Type B pancreatic cell (in vitro differentiated cells): ENCODE data around the gene RPS21. TPM values are rescaled to one million over a fixed set of nuclear protein-coding genes. Genes with fewer than 3 reads are reported as not detected.

Source experiments
- DNase-seq: peaks from one replicate; pipeline ENCODE4 v3.0.0; 2021; ENCODE audit warnings: mixed read lengths; ENCODE audit not compliant: unreplicated experiment; ENCODE audit errors: extremely low spot score
- H3K27ac Mint-ChIP-seq: 2 replicates; pipeline ENCODE4 v1.8.0; 2021; ENCODE audit warnings: mild to moderate bottlenecking, mixed read lengths
- H3K27me3 Mint-ChIP-seq: 2 replicates; pipeline ENCODE4 v1.8.0; 2021; ENCODE audit warnings: mixed read lengths
- H3K36me3 Mint-ChIP-seq: 2 replicates; pipeline ENCODE4 v1.8.0; 2021; ENCODE audit warnings: mixed read lengths
- H3K4me1 Mint-ChIP-seq: one replicate; pipeline ENCODE4 v1.8.0; 2021; ENCODE audit warnings: mixed read lengths; ENCODE audit not compliant: unreplicated experiment
- H3K4me3 Mint-ChIP-seq: 2 replicates; pipeline ENCODE4 v1.8.0; 2021; ENCODE audit warnings: mild to moderate bottlenecking, mixed read lengths
- H3K9me3 Mint-ChIP-seq: 2 replicates; pipeline ENCODE4 v1.8.0; 2021; ENCODE audit warnings: mixed read lengths
- CTCF ChIP-seq: fragments of 200-600 bp; sonication (generic); conservative IDR thresholded peaks from 2 replicates; pipeline ENCODE4 v1.5.0; 2021; ENCODE audit warnings: antibody characterized with exemption, mild to moderate bottlenecking
- total RNA-seq: library from RNA; stranded (reverse); gene quantifications from 2 replicates; pipeline ENCODE4 v1.2.1, GENCODE V29; 2021; ENCODE audit warnings: low replicate concordance

The RPS21 gene
- total RNA-seq, 1 donor from 2014 or later: 1,432 TPM

- Mint-ChIP-seq H3K4me3 (peak within 1 kb of the TSS; percentile 85), H3K27ac (peak within 1 kb of the TSS; percentile 91), H3K27me3 (no peaks in the 10 kb centered on the region), H3K9me3 (no peaks in the 10 kb centered on the region), H3K36me3 (no peaks in the 10 kb centered on the region), H3K4me1 (peaks cover 9% of the 10 kb centered on the region)
- peak; percentile 83 for DNase-seq
- no peak for TF ChIP-seq CTCF
Observed at GRCh38 chr20:62427172-62428001, 40.5 kb downstream of the RPS21 start, which contains the start of gene RBBP8NL. TSS of gene RBBP8NL (minus strand) at chr20:62427539. CDS start at chr20:62419647, 7,892 bp downstream.

GRCh38 chr20:62428002-62428372 is 41.1 kb downstream of the RPS21 start:
- Mint-ChIP-seq H3K4me1 (peaks cover 9% of the 10 kb centered on the region), H3K4me3 (no peak overlapping the region), H3K27ac (no peak overlapping the region), H3K9me3 (no peaks in the 10 kb centered on the region), H3K27me3 (no peaks in the 10 kb centered on the region), H3K36me3 (no peaks in the 10 kb centered on the region)
- TF ChIP-seq CTCF: no peak
- DNase-seq: no peak

GRCh38 chr20:62428396-62429295 is 41.7 kb downstream of the RPS21 start:
- Mint-ChIP-seq H3K9me3 (no peaks in the 10 kb centered on the region), H3K27ac (peak overlapping the region; percentile 89), H3K4me1 (peaks cover 12% of the 10 kb centered on the region), H3K36me3 (no peaks in the 10 kb centered on the region), H3K27me3 (no peaks in the 10 kb centered on the region), H3K4me3 (peak overlapping the region; percentile 77)
- DNase-seq: no peak
- no peak for TF ChIP-seq CTCF

GRCh38 chr20:62429455-62430310 is 42.8 kb downstream of the RPS21 start:
- Mint-ChIP-seq H3K4me3 (no peak overlapping the region), H3K4me1 (peaks cover 21% of the 10 kb centered on the region), H3K9me3 (no peaks in the 10 kb centered on the region), H3K27ac (no peak overlapping the region), H3K27me3 (no peaks in the 10 kb centered on the region), H3K36me3 (no peaks in the 10 kb centered on the region)
- no peak for TF ChIP-seq CTCF
- DNase-seq: no peak

- Mint-ChIP-seq H3K4me1 (peaks cover 24% of the 10 kb centered on the region), H3K4me3 (peak overlapping the region; percentile 56), H3K36me3 (no peaks in the 10 kb centered on the region), H3K27me3 (no peaks in the 10 kb centered on the region), H3K27ac (peak overlapping the region; percentile 87), H3K9me3 (no peaks in the 10 kb centered on the region)
- no peak for DNase-seq
- TF ChIP-seq CTCF: no peak
Observed at GRCh38 chr20:62430311-62430853, 43.5 kb downstream of the RPS21 start.
